HG02970 (cell line): Measurements from ENCODE around the gene GNS.

Experiments
- ATAC-seq: cut with Tn5 transposase; IDR thresholded peaks from one replicate; pipeline ENCODE4 v1.9.1; 2021; ENCODE audit warnings: mild to moderate bottlenecking, moderate library complexity, moderate number of reproducible peaks; ENCODE audit not compliant: unreplicated experiment, low FRiP score

The GNS gene

DNA sequence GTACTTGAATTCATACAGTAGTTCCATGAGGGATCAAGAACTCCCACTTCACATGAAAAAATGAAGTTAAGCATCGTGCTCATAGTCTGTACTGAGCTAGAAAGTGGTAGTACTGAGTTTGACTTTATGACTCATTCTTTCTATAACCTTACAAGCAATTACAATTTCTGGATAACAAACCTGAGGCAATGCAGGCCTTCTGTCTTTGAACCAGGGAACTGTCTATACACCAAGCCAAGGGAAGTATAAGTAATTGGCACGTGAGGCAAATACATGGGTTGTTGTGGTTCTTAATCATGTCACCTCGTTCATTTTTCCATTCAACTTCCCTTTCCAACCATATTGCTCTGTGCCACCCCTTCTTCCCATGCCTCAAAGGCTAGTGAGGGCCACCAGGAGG lies 16.8 kb downstream of the GNS start:
- ATAC-seq, result no peak

DNA sequence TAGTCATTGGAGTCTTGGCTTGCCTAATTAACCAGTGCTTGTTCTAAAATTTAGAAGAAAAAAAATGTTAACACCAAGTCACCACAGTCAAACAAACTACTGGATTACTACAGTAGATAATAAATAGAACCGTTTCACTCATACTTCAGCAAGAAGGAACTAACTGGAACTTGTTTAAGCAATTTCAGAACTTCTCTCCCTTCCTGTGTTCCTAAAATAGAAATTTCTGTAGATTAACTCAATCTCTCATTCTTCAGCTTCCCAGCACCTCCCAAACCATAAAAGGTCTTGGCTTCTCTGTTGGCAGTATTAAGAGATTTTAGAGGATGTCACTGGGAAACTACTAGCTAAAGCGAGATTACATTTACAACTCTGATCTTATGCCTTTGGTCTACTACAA lies 18.6 kb downstream of the GNS start:
- ATAC-seq, result no peak

DNA sequence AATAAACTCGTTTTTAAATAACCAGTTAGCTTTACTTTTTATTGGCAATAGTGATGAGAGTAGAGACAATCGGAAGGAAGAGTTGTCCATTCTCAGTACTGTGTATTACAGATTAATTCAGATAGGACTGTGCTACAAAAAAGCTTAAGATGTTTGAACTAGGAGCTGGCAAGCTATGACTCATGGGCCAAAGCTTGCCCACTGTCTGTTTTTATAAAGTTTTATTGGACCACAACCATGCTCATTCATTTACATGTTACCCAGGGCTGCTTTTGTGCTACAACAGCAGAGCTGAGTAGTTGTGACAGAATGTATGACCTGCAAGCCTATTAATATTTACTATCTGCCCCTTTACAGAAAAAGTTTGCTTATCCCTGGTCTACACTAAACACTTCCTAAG lies 19.4 kb downstream of the GNS start:
- ATAC-seq, result no peak

DNA sequence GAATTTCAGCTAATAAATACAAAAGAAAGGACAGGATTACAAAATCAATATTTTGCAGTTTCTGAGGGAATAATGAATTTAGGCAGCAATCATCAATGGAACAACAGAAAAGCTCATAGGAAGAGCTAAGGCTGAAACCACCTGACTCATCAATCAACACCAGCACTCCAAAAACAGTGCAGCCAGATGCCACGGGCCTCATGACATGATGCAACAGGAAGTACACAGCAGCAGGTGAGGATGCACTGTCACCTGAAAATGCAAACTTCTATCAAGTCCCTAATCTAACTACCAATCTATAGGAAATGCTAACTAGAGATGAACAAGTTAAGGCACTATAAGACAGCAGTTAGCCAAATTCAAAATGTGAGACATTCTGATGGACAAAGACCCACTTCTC lies 21.7 kb downstream of the GNS start:
- no peak for ATAC-seq

DNA sequence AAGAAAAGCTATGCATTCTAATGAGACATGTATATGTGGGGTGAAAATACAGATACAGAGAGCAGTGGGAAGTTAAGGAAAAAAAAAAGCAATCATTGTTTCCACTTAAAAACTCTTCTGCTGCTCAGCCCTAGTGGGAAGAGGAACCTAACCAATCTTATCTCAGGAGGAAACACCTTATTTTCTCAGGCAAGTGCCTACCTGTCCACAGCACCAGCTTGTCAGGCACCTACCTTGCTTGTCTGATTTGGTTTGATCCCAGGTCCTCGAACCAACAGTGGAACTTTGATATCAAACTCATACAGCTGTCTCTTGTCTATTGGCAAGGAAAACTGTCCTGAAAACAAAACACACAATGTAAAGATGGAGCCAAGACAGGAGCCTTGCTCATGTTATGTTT lies 22.4 kb downstream of the GNS start:
- no peak for ATAC-seq

DNA sequence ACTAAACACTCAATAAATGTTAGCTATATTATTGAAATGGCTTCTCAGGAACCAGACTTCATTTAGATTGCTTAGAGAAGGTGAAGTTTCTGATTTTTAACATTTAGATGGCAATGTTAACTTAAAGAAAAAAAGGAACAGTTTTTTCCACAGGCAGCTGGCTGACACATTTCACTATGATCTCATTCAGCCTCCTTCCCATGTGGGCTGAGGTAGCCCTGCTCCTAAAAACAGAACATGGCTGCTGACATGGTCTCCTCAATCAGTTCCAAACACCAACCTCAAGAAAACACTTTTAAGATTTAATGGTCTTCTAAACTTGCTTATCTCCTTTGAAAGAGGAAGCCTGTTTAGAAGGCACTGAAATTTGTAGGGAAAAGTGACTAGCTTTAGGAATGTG lies 23.8 kb downstream of the GNS start:
- no peak for ATAC-seq

DNA sequence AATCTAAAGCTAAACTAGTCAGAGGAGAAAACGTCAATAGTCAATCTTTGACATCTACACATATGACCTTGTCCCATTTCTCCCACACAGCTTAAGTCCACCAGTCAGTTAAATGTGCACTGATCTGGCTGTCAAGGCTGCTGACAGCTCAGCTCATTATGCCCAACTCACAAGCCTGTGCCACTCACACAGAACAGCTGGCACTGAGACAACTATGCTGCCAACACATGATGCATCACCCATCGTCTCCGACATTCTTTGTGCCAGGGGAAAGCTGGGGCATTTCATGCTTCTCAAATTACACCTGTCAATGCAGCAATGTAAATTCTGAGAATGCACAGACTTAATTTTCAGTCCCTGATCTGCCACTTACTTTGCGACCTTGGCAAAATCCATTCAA lies 25.3 kb downstream of the GNS start:
- ATAC-seq, result no peak

DNA sequence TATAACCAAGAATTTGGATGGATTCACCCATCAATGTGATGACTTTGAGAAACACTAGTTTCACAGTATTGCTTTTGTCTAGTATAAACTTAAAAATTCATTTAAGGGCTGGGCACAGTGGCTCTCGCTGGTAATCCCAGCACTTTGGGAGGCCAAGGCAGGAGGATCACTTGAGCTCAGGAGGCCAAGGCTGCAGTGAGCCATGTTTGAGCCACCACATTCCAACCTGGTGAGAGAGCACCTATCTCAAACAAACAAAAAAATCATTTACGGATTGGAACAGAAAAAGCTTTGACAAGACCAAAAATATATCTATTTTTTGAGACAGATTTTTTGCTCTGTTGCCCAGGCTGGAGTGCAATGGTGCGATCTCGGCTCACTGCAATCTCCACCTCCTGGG lies 27.5 kb downstream of the GNS start:
- ATAC-seq, result no peak

DNA sequence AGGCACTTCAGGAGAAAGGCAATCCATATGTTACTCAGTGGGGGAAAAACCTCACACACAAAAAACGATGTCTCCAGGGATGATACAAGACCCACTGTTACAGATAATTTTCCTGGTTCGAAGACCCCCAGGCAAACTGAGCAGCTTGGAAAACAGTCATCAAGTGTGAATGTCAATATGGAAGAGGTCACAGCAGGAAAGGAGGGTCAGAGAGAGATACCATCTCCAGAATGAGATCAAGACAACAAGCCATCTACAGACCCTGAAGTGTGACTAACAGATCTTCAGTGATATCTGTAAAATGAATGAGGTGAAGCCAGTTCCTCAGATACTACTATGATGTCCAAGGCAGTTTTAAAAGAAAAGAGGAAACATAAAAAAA lies 28.6 kb downstream of the GNS start:
- no peak for ATAC-seq

DNA sequence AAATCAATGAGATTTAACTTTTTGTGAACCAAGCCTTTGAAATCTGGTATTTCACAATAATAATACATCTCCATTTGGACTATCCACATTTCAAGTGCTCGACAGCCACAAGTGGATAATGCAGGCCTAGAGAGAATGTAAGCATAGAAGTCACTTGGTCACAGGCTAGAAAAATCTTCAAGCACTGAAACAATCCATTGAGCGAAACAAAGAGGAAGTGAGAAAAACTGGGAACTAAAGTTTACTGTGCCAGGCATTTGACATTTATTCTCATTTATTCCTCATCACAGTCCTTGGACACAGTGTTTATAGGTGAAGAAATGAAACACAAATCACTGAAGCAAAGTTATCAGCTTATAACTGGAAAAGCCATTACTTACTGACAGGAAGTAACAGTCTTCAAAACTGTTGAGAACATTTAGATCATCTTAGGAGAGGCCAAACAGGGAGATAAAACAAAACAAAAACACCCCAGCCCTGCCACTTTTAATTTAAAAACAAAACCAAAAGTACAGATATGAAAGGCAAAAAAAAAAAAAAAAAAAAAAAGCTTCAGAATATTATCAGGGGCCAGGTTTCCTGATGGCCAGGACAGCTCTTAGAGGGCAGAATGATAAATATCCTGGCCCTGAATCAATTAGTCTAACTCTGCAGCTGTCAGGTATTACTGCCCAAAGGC lies 29.2 kb downstream of the GNS start:
- no peak for ATAC-seq

DNA sequence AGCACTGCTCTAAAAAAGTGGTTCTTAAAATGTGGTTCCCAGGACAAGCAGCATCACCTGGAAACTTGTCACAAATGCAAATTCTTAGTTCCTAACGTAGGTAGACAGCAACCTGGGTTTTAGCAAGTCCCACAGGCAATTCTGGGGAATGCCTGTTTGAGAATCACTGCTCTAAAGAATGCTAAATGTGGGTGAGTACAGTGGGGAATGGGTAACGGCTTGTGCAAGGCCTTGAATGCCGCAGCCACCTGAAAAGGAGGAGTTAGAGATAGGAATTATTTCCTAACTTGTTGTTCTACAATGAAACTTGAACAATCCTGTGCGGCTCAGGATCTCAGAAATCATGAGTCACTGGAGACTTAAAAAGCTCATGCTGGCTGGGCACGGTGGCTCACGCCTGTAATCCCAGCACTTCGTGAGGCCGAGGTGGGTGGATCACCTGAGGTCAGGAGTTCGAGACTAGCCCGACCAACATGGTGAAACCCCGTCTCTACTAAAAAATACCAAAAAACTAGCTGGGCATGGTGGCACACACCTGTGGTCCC lies 34.9 kb downstream of the GNS start:
- ATAC-seq, result no peak

DNA sequence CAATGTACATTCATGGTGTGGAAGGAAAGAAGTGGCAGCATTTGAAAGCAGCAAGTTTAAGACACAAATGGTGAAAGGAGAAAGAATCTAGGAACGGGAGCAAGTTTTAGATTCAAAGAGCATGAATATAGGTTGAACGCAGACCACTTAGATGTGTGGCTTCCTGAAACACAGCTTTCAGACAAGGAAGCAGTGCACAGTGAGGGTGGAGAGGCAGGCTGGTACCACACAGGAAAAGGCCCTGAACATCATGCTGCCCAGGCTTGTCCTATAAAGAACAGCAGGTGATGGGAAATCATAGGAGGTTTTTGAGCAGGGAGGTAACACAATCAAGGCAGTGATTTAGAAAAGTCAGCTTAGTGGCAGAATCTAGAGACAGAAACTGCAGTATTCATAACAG lies 35.6 kb downstream of the GNS start:
- no peak for ATAC-seq

DNA sequence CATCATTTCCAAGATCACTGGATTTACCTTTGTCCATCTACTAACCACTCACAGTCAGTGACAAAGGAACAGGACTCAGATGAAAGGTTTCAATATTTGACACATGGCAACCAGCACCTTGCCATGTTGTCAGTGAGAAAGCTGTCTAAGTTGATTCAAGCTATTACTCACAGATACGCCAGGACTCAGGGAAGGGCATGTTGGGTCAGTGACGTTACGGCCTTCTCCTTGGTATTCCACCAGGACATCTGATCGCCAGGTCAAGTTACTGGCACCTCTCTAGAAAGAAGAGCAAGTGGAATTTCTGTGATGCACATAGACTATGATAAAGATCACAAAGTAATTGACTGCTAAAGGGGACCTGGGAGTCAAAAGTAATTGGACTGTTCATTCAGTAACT lies 36.4 kb downstream of the GNS start:
- ATAC-seq, result no peak

DNA sequence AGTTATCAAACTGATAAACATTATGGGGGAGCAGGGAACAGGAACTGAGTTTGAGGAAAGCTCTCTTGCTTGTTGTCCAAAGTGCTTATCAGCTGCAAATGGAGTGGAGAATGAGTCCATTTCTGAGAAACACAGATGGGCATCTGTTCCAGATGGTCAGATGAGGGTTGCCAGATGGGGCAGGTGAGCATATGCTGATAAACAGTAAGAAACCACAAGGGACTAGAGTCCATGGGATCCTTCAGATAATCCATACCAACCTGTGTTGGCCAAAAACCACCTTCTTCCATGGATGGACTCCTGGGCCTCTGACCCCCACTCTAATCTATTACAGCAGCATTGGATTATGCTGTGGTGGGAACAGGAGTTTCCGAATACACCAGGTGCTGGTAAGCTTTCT lies 38.3 kb downstream of the GNS start:
- ATAC-seq, result no peak

DNA sequence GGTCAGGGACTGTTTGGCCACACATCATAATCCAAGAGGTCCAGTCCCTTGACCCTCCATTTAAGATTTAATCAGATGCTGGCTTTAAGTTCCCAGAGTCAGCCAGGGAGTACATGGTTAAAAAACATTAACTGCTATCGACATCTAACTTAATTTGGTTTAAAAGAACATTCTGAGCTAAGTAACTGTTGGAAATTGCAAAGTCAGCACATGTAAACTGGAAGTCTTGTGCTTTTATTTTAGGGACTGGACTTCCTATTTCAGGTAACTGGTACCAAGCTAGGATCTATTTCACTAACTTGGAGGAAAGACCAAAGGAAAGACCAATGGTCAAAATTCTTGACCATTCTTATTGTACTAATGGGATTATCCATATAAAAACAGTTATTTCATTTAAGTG lies 40.6 kb downstream of the GNS start:
- no peak for ATAC-seq

DNA sequence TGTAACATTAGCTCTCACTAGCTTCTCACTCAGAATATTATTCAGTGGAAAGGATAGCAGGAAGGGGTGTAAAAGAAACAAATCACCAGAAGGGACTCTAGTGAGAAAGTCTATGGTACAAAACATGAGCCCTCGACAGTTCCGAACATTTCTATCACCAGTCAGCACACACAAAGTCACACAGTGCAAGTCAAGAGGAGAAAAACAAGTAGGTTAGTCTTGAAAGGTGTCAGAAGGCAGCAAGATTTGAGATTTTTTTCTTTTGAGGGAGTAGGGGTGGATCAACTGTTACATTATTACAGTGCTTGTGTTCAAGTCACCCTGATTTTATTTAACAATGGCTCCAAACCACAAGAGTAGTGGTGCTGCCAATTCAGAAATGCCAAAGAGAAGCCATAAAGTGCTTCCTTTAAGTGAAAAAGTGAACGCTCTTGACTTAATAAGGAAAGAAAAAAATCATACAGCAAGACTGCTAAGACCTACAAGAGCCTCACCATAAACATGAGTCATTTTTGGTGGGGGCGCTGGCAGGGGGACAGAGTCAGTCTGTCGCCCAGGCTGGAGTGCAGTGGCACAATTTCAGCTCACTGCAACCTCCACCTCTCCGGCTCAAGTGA lies 42.3 kb downstream of the GNS start:
- no peak for ATAC-seq

DNA sequence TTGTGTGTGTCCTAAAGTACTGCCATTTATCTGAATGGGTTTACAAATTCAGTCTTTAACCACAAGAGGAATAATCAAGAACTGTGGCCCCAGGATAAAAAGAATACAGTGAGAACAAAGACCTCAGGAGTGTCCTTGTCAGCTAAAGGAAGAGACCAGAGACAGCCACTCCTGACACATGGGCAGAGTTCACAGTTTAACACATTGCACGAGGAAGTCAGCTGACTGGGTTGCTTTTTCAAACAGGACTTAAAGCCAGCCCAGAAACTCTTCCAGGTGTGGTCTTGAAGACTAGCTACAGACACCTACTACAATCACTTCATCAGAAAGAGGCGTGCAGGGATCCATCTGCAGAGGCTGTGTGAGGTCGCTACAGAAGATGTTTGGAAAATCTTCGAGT lies 42.8 kb downstream of the GNS start:
- ATAC-seq, result no peak

DNA sequence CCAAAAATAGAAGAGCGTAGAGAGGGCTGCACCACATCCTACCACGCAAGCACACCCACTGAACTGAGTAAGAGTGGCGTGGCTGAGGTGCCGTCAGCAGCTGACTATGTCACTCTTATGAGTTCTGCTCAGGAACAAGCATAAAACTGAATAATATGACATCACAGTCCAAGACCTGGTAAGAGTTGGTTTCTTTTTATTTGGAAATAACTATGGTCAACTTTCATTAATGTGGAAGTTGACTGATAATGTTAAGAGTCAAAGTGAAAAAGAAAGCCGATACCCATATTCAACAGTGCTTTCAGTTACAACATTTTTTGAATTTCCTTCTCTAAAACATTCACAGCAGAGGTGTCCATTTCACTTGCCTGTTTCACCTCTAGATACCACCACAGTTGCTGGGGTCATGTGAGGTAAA lies 44.6 kb downstream of the GNS start:
- no peak for ATAC-seq

DNA sequence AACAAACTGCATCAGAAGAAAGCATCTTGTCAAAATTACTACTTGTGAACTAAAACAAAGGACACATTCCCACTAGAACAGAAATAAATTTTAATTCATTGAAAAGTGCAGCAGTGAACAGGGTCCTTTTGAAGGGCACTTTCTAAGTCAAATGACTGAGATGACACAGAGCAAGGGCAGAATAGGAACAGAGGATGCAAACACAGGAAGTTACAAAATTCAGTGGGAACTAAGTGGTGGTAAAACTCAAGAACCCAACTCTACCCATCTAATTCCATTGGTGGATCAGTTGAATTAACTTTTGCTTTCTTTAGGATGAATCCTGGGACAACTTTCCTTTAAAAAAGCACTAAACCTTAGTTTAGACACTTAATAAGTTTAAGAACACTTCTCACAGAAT lies 45.8 kb downstream of the GNS start:
- no peak for ATAC-seq

DNA sequence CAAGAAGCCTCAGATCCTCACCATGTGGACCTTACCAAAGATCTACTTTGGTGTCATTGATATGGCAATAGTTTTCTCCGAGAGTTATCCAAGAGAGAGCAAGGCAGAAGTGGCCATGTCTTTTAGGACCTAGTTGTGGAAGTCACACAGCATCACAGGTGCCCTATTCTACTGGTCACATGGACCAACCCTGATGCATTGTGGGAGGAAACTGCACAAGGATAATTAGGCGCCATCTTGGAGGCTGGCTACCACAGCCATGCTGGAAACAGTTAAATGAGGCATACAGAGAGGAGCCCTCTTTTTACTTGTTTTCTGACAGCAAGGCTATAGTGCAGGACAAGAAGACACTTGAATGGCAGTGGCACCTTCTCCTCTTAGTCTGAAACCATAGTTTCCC lies 49.8 kb downstream of the GNS start:
- ATAC-seq, result no peak

DNA sequence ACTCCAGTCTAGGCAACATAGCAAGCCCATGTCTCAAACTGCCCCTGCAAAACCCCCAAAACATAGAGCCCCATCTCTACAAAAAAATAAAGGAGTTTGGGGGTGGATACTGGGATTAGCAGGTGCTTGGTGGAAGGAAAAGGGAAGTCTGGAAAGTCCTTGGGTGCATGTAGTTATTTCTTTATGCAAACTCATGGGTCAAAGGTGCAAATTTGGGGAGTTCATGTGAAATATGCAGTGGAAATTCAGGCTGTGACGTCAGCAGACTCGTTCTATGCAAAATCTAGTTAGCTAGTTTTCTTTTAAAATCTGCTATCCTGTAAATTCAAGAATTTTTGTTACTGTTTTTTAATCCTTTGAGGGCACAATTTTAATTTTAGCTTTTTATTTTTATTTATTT lies 51.3 kb downstream of the GNS start:
- ATAC-seq, result no peak

DNA sequence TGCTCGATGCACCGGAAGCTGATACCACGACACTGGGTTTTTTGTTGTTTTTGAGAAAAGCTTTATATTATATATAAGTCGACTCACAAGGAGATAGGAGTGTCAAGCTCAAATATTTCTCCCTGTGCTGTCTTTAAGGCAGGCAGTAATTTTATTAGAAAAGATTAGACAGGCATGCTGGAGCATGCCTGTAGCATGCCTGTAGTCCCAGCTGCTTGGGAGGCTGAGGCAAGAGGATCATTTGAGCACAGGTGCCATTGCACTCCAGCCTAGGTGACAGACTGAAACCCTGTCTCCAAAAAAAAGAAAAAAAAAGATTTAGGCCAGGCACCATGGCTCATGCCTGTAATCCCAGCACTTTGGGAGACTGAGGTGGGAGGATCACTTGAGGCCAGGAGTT lies 51.8 kb downstream of the GNS start:
- ATAC-seq, result no peak
